ENCODE data around the gene SDC3. TPM values are rescaled to one million over a fixed set of nuclear protein-coding genes. Genes with fewer than 3 reads are reported as not detected.

The SDC3 gene
- total RNA-seq, 1 donor from 2014 or later: 0.71 TPM

GRCh38 chr1:30908316-30908695, 252 bp downstream of the SDC3 start:
- Mint-ChIP-seq H3K27me3 (peaks cover 42% of the 10 kb centered on the region), H3K9me3 (no peaks in the 10 kb centered on the region), H3K36me3 (ENCODE audit: low read depth) (no peaks in the 10 kb centered on the region), H3K4me1 (peaks cover 25% of the 10 kb centered on the region), H3K27ac (no peak overlapping the region), H3K4me3 (no peak overlapping the region)
- CTCF ChIA-PET: interaction anchor here (6.0 to 7.8 kb wide), 2 partner anchors 106 to 188 kb away, joined by 52 to 158 read pairs; no protein-coding TSS in a partner anchor
- POLR2A ChIA-PET: no interaction called here
- ATAC-seq (ENCODE audit: low read depth) (peak; percentile 3), DNase-seq (no peak)
- TF ChIP-seq CTCF (IDR thresholded peaks at IDR 0.05): no peak
- intact Hi-C loops (cut with micrococcal nuclease): loop anchor here (2.0 kb wide), 1 partner anchor 54 kb away; no protein-coding TSS in a partner anchor

GRCh38 chr1:30907481-30908315, 860 bp downstream of the SDC3 start:
- H3K27ac Mint-ChIP-seq: peak overlapping the region; percentile 35

GRCh38 chr1:30906631-30907441, 1.7 kb downstream of the SDC3 start:
- no peaks in the 10 kb centered on the region for H3K9me3 Mint-ChIP-seq
- ATAC-seq (ENCODE audit: low read depth) (no peak), DNase-seq (no peak)
- ChIA-PET POLR2A (no interaction called here), CTCF (interaction anchor here (1.7 to 2.1 kb wide), 2 partner anchors 105 to 124 kb away, joined by 5 to 7 read pairs; no protein-coding TSS in a partner anchor)
- no peak for TF ChIP-seq CTCF (IDR thresholded peaks at IDR 0.05)
- peaks cover 40% of the 10 kb centered on the region for H3K27me3 Mint-ChIP-seq
- peak overlapping the region; percentile 75 for H3K4me3 Mint-ChIP-seq
- intact Hi-C loops (cut with micrococcal nuclease): no loop called here
- H3K27ac Mint-ChIP-seq: peak overlapping the region; percentile 35
- no peaks in the 10 kb centered on the region for H3K36me3 Mint-ChIP-seq (ENCODE audit: low read depth)
- peaks cover 25% of the 10 kb centered on the region for H3K4me1 Mint-ChIP-seq

More at GRCh38 chr1:30907481-30908315, 860 bp downstream of the SDC3 start:
- POLR2A ChIA-PET: no interaction called here
- CTCF ChIA-PET: interaction anchor here (2.1 to 7.8 kb wide), 3 partner anchors 105 to 188 kb away, joined by 7 to 158 read pairs (median 52); no protein-coding TSS in a partner anchor
- DNase-seq (no peak), ATAC-seq (ENCODE audit: low read depth) (no peak)
- no peak for TF ChIP-seq CTCF (IDR thresholded peaks at IDR 0.05)
- Mint-ChIP-seq H3K27me3 (peaks cover 44% of the 10 kb centered on the region), H3K9me3 (no peaks in the 10 kb centered on the region), H3K4me1 (peaks cover 25% of the 10 kb centered on the region), H3K36me3 (ENCODE audit: low read depth) (no peaks in the 10 kb centered on the region), H3K4me3 (peak overlapping the region; percentile 75)
- intact Hi-C loops (cut with micrococcal nuclease): loop anchor here (2.0 kb wide), 1 partner anchor 53 kb away; no protein-coding TSS in a partner anchor

- H3K4me1 Mint-ChIP-seq: peaks cover 25% of the 10 kb centered on the region
- H3K27me3 Mint-ChIP-seq: peaks cover 36% of the 10 kb centered on the region
- CTCF ChIA-PET: interaction anchor here (1.4 to 2.1 kb wide), 3 partner anchors 102 to 123 kb away, joined by 5 to 7 read pairs (median 5); no protein-coding TSS in a partner anchor
- DNase-seq: no peak
- intact Hi-C loops (cut with micrococcal nuclease): no loop called here
- H3K9me3 Mint-ChIP-seq: no peaks in the 10 kb centered on the region
- no peak overlapping the region for H3K27ac Mint-ChIP-seq
- TF ChIP-seq CTCF (IDR thresholded peaks at IDR 0.05): no peak
- POLR2A ChIA-PET: interaction anchor here (0.7 kb wide), 1 partner anchor 86 kb away, joined by 7 read pairs; no protein-coding TSS in a partner anchor
- H3K4me3 Mint-ChIP-seq: no peak overlapping the region
- H3K36me3 Mint-ChIP-seq (ENCODE audit: low read depth): no peaks in the 10 kb centered on the region
- no peak for ATAC-seq (ENCODE audit: low read depth)
Observed at GRCh38 chr1:30905916-30906620, 2.5 kb downstream of the SDC3 start.

Measured in activated B cell treated with CpG ODN at 0.5 μM for 24 hours (primary cell).